GM03348 (cell line): ENCODE results near the gene TECPR1.
A peak's percentile ranks its signal among the peaks of the same experiment; 100 is the strongest.

Experiments used
- DNase-seq: peaks from one replicate; pipeline ENCODE4 v3.0.0; 2012; ENCODE audit warnings: low spot score

The TECPR1 gene

DNA sequence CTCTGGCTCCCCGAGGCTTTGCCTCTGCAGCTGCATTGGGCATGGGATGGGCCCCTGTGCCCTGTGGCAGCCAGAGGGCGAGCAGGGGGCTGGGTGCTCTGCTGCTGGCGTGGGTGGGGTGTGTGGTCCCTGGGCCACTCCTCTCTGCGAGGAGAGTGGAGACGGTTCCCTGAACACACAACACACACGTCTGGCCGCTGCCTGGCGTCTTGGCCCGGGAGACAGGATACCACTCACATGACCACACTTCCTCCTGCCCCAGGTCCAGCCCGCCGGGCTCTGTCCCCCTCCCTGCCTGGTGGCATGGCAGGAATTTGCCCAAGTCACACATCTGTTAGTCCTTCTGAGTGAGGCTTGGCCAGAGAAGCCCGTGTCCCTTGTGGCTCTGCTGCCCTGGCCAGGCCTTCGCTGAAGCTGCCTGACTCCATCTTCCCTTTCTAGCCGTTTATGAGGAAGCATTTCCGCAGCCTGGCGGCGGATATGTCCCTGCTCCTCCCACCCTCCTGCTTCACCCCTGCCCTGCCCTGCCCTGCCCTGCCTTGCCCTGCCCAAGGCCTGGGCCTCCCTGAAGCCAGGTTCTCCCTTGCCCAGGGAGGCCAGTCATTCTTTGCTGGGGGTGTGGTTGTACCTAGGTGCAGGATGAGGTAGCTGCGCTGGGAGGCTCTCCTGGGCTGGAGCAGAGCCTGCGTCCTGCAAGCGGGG lies 32.5 kb upstream of the TECPR1 start:
- DNase-seq: peak; percentile 89

DNA sequence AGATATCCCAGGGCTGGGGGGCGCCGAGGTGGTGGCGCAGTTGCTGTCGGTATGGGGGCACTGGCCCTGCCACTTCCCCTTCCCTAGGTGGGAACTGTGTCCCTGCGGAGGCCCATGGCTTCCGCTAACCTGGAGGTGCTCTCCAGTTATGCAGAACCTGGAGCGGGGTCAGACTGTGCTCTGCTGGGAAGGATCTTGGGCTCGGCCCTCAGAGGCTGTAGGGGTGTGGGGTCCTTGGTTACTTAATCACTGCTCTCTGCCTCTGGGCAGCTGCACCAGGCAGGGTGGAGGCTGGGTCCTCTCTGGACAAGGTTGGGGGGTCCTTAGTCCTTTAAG lies 31.8 kb upstream of the TECPR1 start:
- no peak for DNase-seq

DNA sequence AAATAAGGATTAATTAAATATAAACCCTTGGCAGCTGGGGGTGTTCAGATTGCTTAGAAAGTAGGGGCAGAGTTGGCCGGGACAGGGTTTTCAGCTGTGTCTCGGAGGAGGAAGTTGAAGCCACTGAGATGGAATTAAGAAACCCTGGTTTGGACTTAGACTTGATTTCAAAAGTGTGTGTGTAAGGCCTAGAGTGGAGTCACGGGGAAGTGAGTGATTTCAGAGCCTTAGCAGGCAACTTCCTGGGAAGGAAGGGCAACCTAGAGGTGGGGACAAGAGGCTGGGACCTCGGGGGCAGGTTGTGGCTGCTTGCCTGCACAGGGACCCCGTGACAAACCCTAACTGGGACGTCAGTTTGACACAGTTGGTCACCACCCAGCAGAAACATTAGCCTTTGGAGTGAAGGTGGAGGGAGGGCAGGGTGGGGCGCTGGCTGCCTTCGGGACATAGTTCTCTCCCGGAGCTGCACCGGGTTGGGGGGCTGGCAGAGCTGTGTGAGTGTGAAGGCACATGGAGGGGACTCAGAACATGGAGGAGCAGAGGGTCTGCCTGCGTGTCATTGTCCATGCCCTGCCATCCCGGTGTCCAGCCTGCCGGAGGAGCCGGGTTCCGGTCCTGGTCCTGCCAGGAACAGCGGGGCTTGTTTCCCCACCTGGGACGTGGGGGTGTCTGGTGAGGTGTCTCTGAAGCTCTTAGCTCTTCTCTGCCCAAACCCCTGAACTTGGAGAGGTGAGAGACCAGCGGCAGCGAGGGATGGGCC lies 31.3 kb upstream of the TECPR1 start:
- peak; percentile 57 for DNase-seq

DNA sequence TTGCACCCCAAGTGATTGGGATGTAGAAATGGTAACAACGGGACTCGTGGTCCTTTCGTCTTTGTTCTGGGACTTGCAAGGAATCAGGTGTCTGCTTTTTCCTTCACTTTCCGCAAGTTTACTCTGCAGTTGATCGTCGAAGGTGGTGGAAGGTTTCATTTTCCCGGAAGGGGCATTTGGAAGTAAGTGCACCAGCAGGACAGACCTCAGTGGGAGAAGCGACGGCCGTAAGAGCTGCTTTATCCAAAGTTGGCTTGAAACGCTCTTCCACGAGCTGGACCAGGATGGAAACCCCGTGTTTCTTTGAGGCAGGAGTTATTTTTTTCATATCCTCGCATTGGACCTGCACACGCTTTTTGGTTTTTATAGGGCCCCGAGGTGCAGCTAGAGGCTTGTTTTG lies 30.7 kb upstream of the TECPR1 start:
- no peak for DNase-seq

DNA sequence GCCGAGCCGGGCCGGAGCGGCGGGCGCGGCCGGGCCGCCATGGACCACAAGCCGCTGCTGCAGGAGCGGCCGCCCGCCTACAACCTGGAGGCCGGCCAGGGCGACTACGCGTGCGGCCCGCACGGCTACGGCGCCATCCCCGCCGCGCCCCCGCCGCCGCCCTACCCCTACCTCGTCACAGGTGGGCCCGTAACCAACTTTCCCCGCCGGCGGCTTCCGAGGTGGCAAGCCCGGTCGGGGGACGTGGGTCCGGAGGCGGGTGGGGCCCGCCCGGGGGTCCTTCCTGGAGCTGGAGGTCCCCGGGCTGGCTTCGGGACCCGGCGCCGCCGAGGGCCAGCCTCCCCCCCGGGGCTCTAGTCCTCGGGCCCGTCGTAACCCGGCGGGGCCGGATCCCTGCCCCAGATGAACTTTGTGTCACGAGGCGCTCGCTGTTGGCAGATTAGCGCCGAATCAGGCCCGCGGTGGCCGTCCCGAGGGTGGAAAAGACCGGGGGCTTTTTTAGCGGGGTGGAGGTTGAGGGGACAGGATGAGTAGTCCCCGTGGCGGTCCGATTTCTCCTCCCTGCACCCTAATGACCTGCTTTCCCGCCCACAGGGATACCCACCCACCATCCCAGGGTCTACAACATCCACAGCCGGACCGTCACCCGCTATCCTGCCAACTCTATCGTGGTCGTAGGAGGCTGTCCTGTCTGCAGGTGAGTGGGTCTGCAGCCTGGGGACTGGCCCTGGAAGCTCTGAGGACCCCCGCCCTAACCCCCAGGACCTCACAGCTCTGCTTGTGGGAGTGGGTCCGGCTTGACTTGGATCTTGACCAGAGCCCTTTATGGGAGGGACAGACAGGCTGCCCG lies 29.9 kb upstream of the TECPR1 start:
- peak; percentile 48 for DNase-seq

DNA sequence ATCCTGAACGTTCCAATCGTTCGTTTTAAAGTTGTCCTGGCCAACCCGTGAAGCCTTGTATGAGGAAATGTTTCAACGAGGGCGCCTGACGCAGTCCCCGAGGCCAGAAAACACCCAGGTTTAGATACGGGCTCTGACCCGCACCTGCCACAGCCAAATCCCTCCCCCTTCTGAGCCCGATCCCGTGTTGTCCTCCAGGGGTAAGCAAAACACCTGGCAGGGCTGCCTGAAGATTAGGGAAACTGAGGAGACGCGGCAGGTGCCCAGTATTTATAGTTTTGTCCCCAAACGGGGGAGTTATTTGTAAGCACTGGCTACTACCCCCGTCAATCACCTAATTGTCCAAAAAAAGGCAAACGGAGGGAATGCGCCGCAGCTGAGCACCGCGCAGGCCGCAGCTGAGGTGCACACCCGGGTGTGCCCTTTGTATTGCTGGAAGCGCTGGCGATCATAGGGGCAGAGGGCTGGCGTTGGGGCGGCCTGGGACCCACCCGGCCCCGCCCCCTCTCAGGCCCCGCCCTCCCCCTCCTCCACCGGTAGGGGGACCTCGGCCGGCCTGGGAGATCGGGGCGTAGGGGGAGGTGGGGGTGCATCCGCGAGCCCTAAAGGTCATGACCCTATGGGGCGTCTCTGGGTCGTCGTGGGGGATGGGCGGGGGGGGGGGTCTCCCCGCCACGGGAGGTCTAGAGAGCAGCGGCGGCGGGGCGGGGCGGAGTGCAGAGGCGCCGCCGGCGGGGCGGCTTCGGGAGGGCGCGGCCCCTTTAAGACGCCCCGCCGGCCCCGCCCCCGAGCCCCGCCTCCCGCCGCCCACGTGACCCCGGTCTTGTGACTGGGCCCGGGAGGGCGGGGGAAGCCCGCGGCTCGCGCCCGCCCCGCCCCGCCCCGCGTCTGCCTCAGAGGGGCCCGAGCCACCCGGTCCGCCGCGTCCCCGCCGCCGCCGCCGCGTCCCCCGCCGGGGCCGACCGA lies 29.0 kb upstream of the TECPR1 start, which contains the start of gene BRI3:
BRI3 (plus strand) TSS at position 896 of the 966 bp plus-strand sequence. CDS start 110 bp downstream, outside the sequence.
- peak; percentile 98 for DNase-seq

DNA sequence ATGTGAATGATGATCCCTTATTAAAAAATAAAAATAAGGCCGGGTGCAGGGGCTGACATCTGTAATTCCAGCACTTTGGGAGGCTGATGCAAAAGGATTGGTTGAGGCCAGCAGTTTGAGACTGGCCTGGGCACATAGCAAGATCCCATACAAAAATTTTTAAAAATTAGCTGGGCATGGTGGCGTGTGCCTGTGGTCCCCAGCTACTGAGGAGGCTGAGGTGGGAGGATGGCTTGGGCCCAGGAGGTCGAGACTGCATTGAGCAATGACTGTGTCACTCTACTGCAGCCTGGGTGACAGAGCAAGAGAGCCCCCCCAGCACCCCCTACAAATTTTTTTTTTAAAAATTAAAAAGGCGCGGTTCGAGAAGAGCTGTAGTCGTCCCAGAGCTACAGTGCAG lies 28.3 kb upstream of the TECPR1 start:
- DNase-seq: no peak

DNA sequence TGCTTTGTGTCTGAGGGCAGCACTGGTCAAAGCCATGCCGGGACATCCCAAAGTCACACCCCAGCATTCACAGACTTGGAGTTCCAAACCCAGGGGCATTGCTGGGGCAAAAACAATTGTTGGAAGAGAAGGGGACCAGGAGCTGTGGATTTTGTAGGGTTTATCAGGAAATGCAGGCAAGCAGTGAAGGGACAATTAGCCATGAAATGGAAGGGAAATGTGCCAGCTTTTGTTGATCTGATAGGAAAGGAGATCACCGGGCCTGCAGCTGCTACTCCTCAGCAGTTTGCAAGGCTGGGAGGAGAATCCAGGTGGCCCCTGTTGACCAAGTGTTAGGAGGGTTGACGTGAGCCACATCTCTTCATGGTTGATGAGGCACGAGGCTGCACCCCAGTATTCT lies 26.9 kb upstream of the TECPR1 start:
- no peak for DNase-seq

DNA sequence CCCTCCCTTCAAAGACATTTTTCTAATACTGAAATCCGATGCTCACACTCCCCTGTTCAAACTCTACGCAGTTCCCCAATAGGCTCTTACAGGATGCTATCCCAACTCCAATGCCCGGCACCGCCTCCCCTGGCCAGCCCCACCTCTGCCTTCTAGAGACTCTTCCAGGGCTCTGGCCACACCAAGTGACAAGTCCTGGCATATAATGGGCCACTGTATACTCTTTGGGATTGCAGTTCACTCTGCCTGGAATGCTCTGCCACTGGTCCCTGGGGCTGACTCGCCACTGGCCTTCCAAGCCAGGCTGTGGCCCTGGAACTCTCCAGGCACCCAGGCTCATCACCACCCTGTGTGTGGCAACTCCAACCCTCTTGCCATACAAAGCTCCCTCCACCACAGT lies 26.4 kb upstream of the TECPR1 start:
- DNase-seq: no peak

DNA sequence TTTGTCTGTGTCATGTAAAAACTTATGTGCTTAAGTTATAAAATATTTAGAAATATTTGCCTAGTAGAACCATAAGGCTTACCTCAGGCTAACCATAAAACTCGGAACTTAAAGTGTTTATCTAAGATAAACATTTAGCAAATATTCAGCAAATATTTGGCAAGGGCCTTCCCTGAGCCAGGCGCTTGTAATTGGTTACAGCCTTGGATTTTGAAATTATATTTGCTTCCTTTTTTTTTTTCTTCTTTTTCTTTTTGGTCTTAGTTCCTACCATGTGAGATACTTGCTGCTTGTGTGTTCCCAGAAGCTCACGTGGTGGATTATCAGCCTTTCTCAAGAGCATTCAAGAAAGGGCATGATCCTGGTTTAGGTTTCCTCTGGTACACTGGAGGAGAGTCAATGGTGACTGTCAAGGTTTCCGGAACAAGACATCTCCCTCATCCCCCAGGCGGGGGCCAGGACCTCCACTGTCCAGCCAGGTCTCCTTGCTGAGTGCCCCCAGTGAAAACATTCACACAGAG lies 24.3 kb upstream of the TECPR1 start:
- DNase-seq: peak; percentile 69

DNA sequence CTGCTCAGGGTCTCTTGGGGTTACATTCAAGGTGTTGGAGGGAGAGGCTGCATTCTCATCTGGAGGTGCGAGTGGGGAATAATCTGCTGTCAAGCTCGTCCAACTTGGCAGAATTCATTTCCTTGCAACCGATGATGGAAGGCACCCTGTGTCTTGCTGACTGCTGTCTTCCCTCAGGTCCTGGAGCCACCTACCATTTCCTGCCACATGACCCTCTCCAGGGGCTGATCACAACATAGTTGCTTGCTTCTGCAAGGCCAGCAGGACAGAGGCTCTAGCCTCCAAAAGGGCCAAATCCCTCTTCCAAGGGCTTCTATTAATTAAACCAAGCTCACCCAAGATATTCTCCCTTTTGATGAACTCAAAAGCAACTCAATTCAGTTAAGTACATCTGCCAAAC lies 15.3 kb upstream of the TECPR1 start:
- DNase-seq: no peak

DNA sequence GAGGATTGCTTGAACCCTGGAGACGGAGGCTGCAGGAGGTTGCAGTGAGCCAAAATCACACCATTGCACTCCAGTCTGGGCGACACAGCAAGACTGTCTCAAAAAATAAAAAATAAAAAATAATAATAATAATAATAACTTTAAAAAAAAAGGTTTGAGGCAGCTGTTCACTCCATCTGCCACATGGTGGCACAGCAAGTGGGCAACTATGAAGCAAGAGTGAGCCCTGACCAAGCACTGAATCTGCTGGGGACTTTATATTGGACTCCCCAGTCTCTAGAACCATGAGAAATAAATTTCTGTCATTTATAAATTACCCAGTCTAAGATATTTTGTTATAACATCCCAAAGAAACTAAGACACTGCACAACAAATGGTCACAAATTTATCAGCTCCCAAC lies 14.8 kb upstream of the TECPR1 start:
- DNase-seq: peak; percentile 57

DNA sequence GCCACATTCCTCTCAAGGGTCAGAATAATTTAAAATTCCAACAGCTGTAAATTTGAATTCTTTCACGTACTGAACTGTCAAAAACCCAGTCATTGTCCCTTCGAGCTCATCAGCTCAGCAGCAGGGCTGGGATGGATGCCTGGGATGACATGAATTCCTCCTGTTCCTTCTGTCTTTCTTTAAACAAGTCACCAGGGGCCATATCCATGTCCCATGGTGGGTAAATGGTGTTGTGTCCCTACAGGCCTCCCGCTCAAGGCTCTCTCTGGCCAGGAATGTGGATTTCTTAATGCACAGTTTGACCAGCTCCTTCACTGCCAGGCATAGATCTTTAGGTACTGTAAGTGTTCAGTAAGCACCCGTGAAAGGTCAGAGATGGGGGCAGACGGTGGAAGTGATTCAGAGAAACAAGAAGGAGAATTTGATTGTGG lies 13.8 kb upstream of the TECPR1 start:
- peak; percentile 63 for DNase-seq

DNA sequence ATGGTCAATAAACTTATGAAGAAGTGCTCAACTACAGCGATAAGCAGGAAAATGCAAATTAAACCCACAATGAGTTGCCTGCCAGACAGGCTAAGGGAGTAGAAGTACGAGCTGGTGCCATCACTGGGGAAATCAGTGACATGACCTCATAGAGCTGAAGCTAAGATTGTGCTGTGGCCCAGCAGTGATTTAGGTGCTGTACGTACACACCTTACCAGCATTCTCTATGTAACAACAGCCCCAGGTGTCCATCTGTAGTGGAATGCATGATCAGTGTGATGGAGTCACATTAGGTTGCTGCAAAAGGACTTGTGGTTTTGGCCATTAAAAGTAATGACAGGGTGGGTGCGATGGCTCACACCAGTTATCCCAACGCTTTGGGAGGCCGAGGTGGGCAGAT lies 5.7 kb upstream of the TECPR1 start:
- no peak for DNase-seq

DNA sequence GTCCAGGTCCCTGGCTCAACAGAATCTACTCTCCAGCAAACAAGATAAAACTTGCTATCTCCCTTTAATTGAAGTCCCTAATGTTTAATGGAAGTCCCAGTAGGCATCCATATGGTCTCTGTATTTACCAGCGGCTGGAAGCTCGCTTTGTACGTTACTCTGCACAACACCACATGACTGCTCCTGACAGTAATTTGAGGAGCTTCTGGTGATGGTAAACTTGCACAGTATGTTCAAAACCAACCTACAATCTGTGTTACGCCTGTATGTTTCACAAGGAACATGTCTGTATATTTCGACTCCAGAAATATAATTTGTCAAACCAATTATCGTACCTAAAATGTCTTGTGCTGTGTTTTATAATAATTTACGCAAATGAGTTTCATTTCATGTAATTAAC lies 4.4 kb upstream of the TECPR1 start:
- no peak for DNase-seq

DNA sequence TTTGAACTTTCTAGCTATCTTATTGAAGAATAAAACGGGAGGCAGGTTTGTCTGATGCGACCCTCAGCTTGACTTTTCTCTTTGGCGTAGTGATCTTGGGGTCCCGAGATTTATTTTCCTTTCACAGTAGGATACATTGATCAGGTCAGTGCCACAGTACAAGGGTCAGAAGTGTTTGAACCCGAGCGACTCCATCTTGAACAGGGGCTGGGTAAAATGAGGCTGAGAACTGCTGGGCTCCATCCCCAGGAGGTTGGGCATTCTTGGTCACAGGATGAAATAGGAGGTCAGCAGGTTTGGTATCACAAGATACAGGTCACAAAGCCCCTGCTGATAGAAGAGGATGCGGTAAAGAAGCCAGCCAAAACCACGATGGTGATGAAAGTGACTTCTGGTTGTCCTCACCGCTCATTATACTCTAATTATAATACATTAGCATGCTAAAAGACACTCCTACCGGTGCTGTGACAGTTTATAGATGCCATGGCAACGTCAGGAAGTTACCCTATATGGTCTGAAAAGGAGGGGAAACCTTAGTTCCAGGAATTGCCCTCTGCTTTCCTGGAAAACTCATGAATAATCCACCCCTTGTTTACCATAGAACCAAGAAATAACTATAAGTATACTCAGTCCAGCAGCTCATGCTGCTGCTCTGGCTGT lies 3.0 kb upstream of the TECPR1 start:
- no peak for DNase-seq

DNA sequence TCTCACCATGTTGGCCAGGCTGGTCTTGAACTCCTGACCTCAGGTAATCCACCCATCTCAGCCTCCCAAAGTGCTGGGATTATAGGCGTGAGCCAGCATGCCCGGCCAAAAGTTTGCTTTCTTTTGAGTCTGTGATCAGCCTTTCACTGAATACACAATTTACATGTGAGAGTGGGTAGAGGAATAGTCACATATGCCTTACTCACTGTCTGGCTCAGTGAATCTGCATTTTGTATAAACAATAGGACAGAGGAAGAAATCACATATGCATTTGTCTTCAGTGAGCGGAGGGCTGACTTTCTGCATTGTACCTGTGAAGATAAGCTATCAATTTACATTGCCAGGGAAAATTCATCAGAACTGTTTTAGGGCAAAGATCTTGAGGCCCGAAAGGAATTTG lies 2.5 kb upstream of the TECPR1 start:
- no peak for DNase-seq

DNA sequence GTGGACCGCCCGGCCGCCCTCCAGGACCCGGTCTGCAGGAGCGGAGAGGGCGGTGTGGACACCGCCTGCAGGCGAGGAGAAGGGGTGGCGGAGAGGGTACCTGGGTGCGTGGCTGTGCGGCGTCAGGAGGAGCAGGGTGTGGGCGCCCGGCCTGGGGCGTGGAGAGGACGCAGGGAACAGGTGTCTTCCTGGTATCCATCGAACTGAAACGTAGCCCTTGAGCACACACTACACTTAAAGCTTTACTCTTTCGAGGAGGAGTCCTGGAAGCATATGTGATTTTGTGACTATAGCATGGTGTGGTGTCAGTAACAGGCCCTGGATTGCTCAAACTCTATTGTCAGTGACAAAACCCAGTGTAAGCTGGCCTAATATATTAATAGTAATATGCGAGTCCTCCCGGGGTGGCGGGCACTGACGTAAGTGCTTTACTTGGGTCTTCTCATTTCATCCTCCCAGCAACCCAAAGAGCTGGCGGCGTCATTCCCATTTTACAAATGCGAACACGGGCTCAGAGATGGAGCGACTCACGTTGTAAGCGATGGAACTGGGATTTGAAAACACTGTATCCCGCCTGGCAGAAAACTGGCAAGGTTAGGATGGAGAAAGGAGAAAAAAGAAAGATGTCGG lies 508 bp upstream of the TECPR1 start:
- no peak for DNase-seq

DNA sequence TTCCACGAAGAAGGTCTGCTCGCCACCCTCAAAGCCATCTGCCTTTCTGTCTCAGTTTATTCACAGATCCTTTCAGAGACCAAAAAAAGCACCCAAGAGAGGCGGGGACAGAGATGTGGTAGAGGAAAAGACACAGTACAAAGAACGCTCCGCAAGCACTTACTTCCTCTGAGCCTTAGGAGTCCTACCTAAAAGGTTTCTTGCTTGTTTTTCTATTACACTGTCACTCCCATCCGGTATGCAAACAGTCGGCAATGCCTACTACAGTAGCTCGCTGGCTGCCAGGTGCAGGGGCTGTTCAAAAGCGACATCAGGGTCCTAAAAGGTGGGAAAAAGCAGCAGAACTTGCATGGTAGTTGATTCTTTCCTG lies 816 bp downstream of the TECPR1 start:
- DNase-seq: no peak

DNA sequence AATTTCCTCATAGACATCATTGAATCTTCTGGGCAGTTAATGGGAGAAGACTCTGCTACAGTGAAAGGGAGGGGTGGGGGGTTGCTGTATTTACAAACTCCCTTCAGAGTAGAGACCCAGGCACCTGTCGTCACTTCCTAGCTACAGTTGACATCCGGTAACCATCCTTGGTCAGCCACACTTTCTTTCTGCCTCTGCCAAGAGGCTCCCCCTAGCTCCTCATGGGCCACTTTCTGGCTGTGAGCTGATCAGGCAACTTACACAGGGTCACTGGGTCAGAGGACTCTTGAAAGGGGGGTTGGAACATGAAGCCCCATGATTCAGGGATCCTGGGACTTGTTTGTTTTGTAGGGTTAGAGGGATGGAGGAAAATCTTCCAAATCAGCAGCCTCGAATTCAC lies 1.2 kb downstream of the TECPR1 start:
- DNase-seq: no peak
